GM15510 (cell line): ENCODE measurements around the gene MMP11.

Experiments used
- POLR2A ChIP-seq: IDR thresholded peaks from 3 replicates; pipeline ENCODE4 v1.6.1; 2011; ENCODE audit warnings: borderline replicate concordance; ENCODE audit not compliant: insufficient read length; ENCODE audit errors: extremely low read depth

The MMP11 gene

DNA sequence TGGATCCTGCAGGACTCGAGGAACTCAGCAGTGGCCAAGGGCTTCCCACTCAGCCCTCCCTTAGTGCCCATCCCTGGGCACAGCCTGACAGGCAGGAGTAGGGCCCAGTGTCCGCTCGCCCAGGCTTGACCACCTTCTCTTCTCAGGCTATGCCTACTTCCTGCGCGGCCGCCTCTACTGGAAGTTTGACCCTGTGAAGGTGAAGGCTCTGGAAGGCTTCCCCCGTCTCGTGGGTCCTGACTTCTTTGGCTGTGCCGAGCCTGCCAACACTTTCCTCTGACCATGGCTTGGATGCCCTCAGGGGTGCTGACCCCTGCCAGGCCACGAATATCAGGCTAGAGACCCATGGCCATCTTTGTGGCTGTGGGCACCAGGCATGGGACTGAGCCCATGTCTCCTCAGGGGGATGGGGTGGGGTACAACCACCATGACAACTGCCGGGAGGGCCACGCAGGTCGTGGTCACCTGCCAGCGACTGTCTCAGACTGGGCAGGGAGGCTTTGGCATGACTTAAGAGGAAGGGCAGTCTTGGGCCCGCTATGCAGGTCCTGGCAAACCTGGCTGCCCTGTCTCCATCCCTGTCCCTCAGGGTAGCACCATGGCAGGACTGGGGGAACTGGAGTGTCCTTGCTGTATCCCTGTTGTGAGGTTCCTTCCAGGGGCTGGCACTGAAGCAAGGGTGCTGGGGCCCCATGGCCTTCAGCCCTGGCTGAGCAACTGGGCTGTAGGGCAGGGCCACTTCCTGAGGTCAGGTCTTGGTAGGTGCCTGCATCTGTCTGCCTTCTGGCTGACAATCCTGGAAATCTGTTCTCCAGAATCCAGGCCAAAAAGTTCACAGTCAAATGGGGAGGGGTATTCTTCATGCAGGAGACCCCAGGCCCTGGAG lies 10.9 kb downstream of the MMP11 start:
- no peak for TF ChIP-seq POLR2A

GRCh38 chr22:23784215-23784732 lies 11.6 kb downstream of the MMP11 start:
- TF ChIP-seq POLR2A = no peak

- TF ChIP-seq POLR2A = no peak
These were observed 13.6 kb downstream of the MMP11 start for GRCh38 chr22:23786261-23786710.

DNA sequence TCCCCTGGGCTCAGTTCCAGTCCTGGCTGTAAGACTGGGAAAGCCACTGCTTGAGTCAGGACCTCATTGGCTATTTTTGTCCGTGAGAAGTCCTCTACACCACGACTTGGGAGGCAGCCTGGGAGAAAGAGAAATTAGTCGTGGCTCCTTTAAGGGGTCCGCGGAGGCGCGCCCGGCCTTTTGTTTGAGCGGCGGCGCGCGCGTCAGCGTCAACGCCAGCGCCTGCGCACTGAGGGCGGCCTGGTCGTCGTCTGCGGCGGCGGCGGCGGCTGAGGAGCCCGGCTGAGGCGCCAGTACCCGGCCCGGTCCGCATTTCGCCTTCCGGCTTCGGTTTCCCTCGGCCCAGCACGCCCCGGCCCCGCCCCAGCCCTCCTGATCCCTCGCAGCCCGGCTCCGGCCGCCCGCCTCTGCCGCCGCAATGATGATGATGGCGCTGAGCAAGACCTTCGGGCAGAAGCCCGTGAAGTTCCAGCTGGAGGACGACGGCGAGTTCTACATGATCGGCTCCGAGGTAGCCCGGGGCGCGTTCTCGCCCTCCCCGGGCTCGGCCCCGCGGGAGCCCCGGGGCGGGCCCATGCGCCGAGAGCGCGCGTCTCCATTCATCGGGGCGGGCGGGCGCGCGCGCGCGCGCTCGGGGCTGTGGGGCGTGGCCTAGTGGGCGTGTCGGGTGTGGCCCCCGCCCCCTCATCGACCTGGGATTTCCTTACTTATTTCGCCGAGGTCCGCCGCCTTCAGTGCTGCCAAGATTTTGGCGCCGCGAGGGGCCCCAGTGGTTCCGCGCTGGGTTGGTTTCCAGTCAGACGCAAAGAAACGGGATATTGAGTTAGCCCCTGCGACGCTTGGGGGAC lies 14.3 kb downstream of the MMP11 start, which contains the start of gene SMARCB1:
Gene SMARCB1 (plus strand): TSS at position 215 of the 848 bp plus-strand sequence. CDS start 204 bp downstream, at position 419.
- TF ChIP-seq POLR2A = peak; percentile 78

DNA sequence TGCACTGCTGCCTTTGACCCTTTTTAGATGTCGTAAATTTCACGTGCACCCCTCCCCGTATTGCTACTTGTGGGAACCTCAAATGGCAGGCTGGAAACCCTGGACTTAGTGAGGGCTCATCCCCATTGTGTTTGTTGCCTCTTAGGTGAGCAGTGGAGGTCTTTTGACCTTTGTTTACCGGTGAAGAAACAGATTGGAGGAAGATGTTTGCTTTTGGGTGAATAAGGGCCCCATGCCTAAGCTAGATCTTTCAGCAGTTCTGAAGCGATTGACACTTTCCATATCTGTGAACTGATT lies 14.9 kb downstream of the MMP11 start:
- no peak for TF ChIP-seq POLR2A

DNA sequence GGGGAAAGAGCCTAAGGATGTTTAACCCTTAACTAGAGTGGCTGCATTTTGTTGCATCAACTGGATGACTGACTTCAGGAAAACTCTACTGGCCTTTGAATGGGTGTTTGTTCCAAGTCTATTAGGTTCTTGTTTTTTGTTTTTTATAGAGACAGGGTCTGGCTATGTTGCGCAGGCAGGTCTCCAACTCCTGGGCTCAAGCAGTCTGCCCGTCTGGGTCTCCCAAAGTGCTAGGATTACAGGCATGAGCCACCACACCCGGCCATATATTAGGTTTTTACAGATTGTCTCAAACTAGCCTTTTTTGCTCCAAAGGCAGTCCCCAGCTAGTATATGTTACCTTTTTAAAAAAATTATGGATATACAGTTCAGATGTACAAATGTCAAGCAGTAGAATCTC lies 15.3 kb downstream of the MMP11 start:
- TF ChIP-seq POLR2A = no peak

GRCh38 chr22:23789121-23789520 lies 16.5 kb downstream of the MMP11 start:
- no peak for TF ChIP-seq POLR2A

DNA sequence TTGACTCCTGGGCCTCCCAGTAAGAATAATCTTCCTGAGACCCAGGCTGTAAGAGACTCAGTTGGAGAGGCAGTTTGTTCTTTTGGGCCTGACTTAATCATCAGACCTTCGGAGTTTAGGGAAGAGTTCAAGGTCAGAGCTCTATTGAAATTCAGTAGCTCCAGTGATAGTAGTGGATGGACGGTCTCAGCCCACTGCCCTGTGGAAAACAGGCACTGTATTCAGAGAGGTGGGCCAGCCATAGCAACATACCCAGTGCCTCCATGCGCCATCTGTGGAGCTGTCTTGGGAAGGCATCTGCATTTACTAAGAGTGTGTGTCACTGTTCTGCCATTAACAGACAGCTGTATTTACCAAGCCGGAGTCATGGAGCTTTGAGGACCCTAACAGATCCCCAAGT lies 17.0 kb downstream of the MMP11 start:
- no peak for TF ChIP-seq POLR2A

DNA sequence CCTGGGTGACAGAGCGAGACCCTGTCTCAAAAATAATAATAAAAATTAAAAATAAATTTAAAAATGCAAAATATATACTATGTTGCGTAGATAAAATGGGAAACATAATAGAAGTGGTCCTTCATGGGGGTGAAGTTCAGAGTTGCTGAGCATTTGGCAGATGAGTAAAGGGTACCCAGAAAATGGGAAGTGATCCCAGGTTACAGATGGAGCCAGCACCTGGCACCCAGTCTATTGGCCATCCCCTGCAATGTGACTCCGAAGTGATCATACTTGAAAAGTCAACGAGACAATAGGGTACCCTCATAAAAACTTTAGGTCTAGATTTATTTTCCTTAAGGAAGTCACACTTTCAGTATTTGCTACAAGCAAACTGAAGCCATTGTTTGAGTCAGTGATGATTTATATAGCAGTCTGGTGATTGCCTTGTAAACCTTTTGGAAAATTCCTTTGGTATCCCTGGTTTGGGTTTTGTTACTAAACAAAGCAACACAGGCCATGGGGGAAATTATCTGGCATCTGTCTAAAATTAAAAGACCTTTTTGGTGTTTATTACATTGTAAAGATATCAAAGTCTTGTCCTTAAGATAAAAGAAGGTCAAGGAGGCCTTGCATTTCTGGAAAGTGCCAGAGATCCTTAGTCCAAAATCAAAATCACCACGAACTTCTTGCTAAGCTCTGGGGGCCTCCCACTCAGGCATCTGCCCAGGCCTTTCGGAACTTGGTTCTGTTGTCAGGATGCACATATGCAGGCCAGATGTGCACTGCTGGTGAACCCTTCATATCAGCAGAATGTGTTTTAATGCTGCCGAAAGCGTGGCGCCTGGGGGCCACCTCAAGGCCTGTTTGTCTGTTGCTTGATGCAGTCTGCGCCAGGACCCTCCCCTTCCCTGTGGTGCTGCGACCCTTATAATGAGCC lies 18.4 kb downstream of the MMP11 start:
- TF ChIP-seq POLR2A = no peak

DNA sequence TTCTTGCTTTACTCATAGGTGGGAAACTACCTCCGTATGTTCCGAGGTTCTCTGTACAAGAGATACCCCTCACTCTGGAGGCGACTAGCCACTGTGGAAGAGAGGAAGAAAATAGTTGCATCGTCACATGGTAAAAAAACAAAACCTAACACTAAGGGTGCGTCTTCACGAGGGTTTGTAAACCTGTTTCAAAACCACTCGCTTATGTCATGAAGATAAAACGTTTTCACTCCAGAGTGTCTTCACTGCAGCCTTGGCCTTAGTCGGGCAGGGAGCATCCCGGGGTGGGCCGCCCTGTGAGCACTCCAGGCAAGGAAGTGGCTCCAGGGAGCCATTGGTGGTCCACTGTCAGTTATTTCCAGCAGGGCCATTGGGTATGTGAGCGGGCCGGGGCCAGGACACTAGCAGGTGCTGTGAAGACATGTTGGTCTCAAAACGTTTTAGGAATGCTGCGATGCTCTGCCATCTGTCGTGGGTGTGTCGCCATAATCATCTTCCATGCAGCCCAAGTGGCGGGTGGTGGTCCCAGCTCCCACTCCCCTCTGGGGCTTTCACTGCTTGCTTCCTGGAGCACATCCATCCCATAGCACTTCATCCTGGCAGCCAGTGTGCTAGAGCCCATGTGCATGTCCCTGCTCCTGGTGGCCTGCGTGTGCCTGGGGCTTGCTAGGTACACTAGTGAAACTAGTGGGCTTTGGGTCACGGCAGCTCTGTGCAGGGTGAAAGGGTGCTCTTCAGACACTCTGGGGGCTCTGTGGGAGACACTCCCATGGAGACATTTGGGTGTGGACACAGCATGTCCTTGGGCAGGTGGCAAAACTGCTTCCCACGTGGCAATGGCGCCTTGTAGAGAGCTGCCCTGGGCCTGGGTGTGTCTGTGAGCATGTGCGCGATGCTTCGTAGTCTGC lies 19.3 kb downstream of the MMP11 start:
- no peak for TF ChIP-seq POLR2A

- no peak for TF ChIP-seq POLR2A
These were observed 20.7 kb downstream of the MMP11 start for GRCh38 chr22:23793326-23793725.

DNA sequence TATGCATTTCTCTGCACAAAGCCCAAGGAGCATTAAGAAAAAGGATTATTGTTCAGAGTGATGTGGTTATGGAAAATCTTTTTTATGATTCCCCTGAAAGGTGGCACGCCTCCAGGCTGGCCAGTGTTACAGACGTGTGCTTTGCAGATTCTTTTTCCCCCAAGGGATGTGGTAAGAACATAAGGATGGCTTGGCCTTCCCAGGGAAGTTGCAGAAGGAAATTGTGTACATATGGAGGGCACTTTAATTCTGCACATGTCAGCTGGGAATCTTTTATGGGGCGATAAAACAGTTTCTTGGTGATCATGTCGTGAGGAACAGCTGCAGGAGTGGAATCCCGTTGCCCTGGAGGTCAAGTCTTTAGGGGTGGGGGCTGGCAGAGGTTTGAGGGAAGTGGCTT lies 23.8 kb downstream of the MMP11 start:
- TF ChIP-seq POLR2A = no peak

DNA sequence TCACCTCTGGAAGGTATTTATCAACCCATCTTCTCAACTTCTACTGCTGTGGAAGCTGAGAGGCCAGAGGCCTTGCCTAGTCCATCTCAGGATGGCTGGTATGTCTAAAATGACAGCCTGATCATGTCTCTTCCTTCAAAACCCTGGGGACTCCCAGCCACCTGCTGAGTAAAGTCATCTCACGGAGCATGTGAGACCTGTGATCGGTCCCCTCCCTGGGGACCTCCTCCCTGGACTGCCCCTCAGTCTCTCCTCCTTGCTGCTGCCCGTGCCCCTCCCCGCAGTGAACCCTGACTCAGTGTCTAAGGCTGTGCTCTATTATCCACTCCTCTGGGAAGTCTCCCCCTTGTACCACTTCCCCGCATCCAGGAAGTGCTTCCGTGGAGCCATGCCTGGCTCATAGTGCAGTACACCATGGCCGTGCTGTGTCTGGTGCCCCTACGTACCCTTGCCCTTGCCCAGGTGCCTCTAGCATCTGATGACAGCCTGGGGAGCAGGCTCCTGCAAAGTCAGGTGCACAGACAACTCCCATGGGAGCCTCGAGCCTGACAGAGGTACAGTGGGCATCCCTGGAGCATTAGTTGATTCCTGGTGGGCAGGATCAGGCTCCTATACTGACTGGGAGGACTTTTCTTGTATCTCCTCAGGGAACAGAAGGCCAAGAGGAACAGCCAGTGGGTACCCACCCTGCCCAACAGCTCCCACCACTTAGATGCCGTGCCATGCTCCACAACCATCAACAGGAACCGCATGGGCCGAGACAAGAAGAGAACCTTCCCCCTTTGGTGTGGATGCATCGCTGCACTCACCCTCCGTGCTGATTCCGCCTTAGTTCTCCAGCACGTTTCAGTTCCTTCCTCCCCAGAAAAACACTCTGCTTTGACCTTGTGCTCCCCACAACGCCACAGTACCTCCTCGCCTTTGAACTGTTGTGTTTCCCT lies 27.9 kb downstream of the MMP11 start:
- peak; percentile 26 for TF ChIP-seq POLR2A

DNA sequence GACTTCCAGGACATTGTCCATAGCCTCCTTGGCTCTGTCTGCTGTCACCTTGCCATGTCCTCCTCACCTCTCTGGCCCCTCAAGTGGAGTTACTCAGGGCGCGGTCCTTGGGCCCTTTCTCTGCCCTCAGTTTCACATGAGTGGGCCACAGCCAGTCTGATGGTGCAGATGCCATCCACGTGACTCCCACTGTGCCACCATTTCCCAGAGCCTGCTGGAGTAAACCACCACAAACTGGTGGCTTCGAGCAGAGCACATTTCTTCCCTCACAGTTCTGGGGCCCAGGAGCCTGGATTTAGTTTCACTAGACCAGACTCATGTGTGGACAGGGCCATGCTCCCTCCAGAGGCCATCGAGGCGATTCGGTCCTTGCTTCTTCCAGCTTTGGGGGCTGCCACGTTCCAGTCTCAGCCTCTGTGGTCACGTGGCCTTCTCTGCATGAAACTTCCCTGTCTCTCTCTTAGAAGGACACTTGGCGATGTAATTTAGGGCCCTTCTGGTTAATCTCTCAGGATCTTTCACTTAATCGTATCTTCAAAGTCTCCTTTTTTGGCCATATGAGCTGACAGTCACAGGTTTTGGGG lies 28.7 kb downstream of the MMP11 start:
- TF ChIP-seq POLR2A = no peak
